ENCODE data around the gene CEP290. TPM values are rescaled to one million over a fixed set of nuclear protein-coding genes. Genes with fewer than 3 reads are reported as not detected.
A peak's percentile ranks its signal among the peaks of the same experiment; 100 is the strongest.
"Not testable (repeated sequence)": the region's sequence is repeated elsewhere in the genome, so short reads cannot be mapped to it uniquely, and the experiment has no call there.

Gene CEP290
- polyA plus RNA-seq, 4 donors = 23.5 to 33.6 (median 26.2) TPM

- no peak for DNase-seq (ENCODE audit: low read depth in 4 of 4, low spot score in 3 of 4)
Measured at GRCh38 chr12:88052686-88053085, 89.2 kb downstream of the CEP290 start.

DNA sequence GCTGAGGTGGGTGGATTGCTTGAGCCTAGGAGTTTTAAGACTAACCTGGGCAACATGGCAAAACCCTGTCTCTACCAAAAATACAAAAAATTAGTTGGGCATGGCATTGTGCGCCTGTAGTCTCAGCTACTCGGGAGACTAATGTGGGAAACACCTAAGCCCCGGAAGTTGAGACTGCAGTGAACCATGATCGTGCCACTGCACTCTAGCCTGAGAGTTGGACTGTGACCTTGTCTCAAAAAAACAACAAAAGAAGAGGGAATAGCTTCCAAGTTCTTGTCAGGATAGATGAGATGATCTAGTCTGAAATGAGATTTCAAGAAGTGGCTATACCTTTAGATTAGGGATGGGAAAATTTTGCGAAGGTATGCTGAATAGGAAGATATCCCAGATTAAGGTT is 97.9 kb downstream of the CEP290 start:
- no peak for DNase-seq (ENCODE audit: low read depth in 4 of 4, low spot score in 3 of 4)

DNA sequence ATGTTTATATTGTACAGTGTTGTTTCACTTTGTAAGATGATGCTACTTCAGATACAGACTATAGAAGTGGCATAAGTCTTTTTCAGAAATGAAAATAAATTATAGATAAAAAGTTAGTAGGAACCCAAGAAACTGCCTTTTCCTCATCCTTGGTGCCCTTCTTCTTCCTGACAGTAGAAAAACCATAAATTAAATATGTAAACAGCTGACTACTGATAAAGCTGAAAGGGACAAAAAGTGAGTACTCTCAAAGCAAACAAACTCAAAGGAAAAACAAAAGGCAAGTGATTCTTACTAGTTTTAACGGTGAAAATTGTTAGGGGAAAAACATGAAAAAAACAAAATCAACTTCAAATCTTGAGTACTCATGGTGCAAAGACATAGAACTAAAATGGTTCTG is 104.1 kb downstream of the CEP290 start:
- DNase-seq (ENCODE audit: low read depth in 4 of 4, low spot score in 3 of 4) = no peak

- no peak for DNase-seq (ENCODE audit: low read depth in 4 of 4, low spot score in 3 of 4)
Measured at GRCh38 chr12:88036353-88036965, 105.4 kb downstream of the CEP290 start.

GRCh38 chr12:88035907-88036289 is 106.0 kb downstream of the CEP290 start:
- DNase-seq (ENCODE audit: low read depth in 4 of 4, low spot score in 3 of 4) = peak in 1 of 4 donors; percentile 7

- peak; percentile 69 to 77 (median 76) for DNase-seq (ENCODE audit: low read depth in 4 of 4, low spot score in 3 of 4)
Measured at GRCh38 chr12:88035271-88035906, 106.5 kb downstream of the CEP290 start.

DNA sequence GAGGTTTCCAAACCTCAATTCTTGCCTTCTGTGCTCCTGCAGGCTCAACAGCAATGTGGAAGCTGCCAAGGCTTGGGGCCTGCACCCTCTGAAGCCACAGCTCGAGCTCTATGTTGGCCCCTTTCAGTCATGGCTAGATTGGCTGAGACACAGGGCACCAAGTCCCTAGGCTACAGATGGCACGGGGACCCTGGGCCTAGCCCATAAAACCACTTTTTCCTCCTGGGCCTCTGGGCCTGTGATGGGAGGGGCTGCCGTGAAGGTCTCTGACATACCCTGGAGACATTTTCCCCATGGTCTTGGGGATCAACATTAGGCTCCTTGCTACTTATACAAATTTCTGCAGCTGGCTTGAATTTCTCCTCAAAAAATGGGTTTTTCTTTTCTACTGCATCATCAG is 110.7 kb downstream of the CEP290 start:
- DNase-seq (ENCODE audit: low read depth in 4 of 4, low spot score in 3 of 4) = not testable (repeated sequence)

DNA sequence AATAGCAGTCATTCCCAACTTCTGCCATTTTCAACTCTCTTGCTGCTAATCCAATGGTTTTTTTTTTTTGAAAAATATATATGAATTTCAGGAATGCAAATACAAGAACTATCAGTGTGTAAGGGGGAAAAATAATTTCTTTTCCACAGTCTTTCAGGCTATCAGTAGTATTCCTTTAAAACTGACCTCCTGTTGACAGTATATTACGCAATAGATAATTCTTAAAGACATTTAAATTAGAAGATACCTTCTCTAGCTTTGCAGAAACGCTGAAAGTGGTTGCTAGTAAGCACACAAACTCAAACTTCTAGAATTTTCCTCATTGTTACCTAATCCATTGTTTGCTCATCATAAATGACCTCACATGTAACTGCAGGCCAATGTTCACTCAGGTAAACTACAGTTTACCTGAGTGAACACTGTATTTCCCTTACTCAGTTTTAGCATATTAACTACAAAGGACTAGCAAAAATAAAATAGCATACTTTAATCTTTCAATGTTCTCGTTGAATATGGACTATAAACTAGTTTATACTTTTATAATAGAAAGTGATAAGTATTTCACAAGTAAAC is 112.7 kb downstream of the CEP290 start, which contains the start of gene C12orf50:
Gene C12orf50 (minus strand): TSS at position 309 of the 573 bp plus-strand sequence. CDS start 2,439 bp downstream, outside the sequence.
- no peak for DNase-seq (ENCODE audit: low read depth in 4 of 4, low spot score in 3 of 4)

- no peak for DNase-seq (ENCODE audit: low read depth in 4 of 4, low spot score in 3 of 4)
Measured at GRCh38 chr12:88026196-88026595, 115.7 kb downstream of the CEP290 start.

DNA sequence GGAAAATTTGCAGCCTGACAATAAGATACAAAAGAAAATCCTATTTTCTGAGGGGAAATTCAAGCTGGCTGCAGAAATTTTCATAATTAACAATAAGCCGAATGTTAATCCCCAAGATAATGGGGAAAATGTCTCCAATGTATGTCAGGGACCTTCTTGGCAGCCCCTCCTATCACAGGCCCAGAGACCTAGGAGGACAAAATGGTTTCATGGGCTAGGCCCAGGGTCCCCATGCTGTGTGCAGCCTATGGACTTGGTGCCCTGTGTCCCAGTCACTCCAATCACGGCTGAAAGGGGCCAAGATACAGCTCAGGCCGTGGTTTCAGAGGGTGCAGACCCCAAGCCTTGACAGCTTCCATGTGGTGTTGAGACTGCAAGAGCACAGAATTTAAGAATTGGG is 123.9 kb downstream of the CEP290 start:
- DNase-seq (ENCODE audit: low read depth in 4 of 4, low spot score in 3 of 4) = no peak

DNA sequence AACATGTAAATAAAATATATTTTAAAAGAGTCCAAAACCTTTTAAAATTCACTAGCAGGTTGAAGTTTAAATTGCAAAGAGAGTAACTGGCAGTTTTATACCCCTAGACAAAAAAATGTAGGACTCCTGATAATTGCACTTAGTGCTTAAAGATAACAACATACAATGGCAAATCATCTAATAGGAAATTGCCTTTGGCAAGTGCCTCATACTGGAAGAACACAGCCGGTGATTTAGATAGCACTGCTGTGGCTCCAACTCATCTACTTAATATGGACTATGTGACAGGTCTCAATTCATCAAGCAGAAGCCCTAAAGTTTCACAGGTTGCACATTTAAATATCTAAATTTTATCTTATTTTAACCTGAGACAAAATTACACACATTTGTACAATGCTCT is 126.1 kb downstream of the CEP290 start:
- DNase-seq (ENCODE audit: low read depth in 4 of 4, low spot score in 3 of 4) = no peak

DNA sequence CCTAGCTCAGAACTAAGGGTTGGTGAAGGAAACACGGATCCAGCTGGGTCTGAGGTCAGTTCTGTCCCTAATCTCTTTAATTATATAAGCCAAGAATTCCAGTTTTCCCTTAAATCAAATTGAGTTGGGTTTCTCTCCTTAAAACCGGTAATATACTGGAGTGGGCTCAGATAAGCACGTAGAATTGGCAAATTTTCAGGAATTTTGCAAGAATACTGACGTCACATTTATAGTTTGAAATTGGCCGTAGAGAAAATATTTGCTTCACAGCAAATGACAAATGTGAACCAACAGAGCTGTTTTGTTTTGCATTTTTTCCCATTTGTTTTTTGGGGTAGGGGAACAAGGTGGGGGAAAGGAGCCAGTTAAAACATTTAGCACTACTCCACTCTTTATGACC is 130.1 kb downstream of the CEP290 start:
- no peak for DNase-seq (ENCODE audit: low read depth in 4 of 4, low spot score in 3 of 4)

- DNase-seq (ENCODE audit: low read depth in 4 of 4, low spot score in 3 of 4) = no peak
Measured at GRCh38 chr12:88006351-88006750, 135.5 kb downstream of the CEP290 start.

- no peak for DNase-seq (ENCODE audit: low read depth in 4 of 4, low spot score in 3 of 4)
Measured at GRCh38 chr12:88001327-88001726, 140.6 kb downstream of the CEP290 start.

Other genes starting within 250 kb of the CEP290 start
- gene C12orf50, start 112.7 kb downstream of the CEP290 start, polyA plus RNA-seq (ENCODE audit: insufficient read length in 4 of 4) = under 1 TPM; 0.17 to 0.47 (median 0.32) TPM
- 10 to 100 TPM; 22.2 to 31.5 (median 26.5) TPM for gene TMTC3, start 219 bp upstream of the CEP290 start, polyA plus RNA-seq (ENCODE audit: insufficient read length in 4 of 4)

Measured in left renal pelvis (tissue), 4 donors.